Activated T-cell treated with anti-CD3 and anti-CD28 coated beads, Interleukin-2, amount 50 U/mL, for 72 hours (primary cell): Measurements from ENCODE around the gene ZBTB6. TPM values are rescaled to one million over a fixed set of nuclear protein-coding genes. Genes with fewer than 3 reads are reported as not detected.

Experiments used
- ATAC-seq, 2 donors: fragments of 150-1000 bp; cut with Tn5 transposase; replicated peaks in 1 of 2; 2 replicates each; pipeline ENCODE4 v1.10.0; 2021; ENCODE audit warnings: moderate library complexity in 2 of 2, mild to moderate bottlenecking in 1 of 2
- DNase-seq, 2 donors: peaks; one replicate each; pipeline ENCODE4 v3.0.0; 2021 to 2022; ENCODE audit warnings: mixed read lengths in 1 of 2
- H3K27ac Mint-ChIP-seq: one replicate; pipeline ENCODE4 v1.8.0; 2022; ENCODE audit warnings: mild to moderate bottlenecking, moderate library complexity, mixed read lengths
- H3K27me3 Mint-ChIP-seq: one replicate; pipeline ENCODE4 v1.8.0; 2022; ENCODE audit warnings: low read depth, mixed read lengths
- H3K36me3 Mint-ChIP-seq, 2 donors: one replicate each; pipeline ENCODE4 v1.8.0; 2022; ENCODE audit warnings: mixed read lengths in 2 of 2, mild to moderate bottlenecking in 1 of 2; ENCODE audit not compliant: insufficient read depth in 2 of 2
- H3K4me1 Mint-ChIP-seq: one replicate; pipeline ENCODE4 v1.8.0; 2022; ENCODE audit warnings: low read depth, mixed read lengths
- H3K4me3 Mint-ChIP-seq, 2 donors: one replicate each; pipeline ENCODE4 v1.8.0; 2022; ENCODE audit warnings: mild to moderate bottlenecking in 2 of 2, mixed read lengths in 2 of 2, moderate library complexity in 2 of 2
- H3K9me3 Mint-ChIP-seq, 2 donors: one replicate each; pipeline ENCODE4 v1.8.0; 2022; ENCODE audit warnings: mixed read lengths in 2 of 2
- total RNA-seq, 2 donors: library from RNA; stranded (reverse); gene quantifications; one replicate each; pipeline ENCODE4 v1.2.3, GENCODE V29; 2022

The ZBTB6 gene
- 10 to 100 TPM; 10.0 TPM for total RNA-seq

GRCh38 chr9:122912964-122913673, at the start of gene ZBTB6:
TSS of gene ZBTB6 (minus strand) at chr9:122913323. CDS start at chr9:122912072, 1,251 bp downstream.
- no peaks in the 10 kb centered on the region for H3K9me3 Mint-ChIP-seq
- H3K27ac Mint-ChIP-seq, result peak within 1 kb of the TSS; percentile 100
- peaks cover 8 to 18% of the 10 kb centered on the region in 2 donors for H3K36me3 Mint-ChIP-seq
- ATAC-seq (peak; percentile 97), DNase-seq (peak; percentile 74 to 80)
- no peaks in the 10 kb centered on the region for H3K27me3 Mint-ChIP-seq
- H3K4me1 Mint-ChIP-seq, result peaks cover 35% of the 10 kb centered on the region
- H3K4me3 Mint-ChIP-seq, result peak within 1 kb of the TSS; percentile 91 to 99

GRCh38 chr9:122961139-122961538, 48.0 kb upstream of the ZBTB6 start:
- no peak for ATAC-seq
- Mint-ChIP-seq H3K27ac (no peak overlapping the region), H3K4me1 (peaks cover 5% of the 10 kb centered on the region), H3K36me3 (peaks cover 9 to 22% of the 10 kb centered on the region in 2 donors), H3K4me3 (no peak overlapping the region), H3K9me3 (peaks cover 0 to 2% of the 10 kb centered on the region in 2 donors), H3K27me3 (no peaks in the 10 kb centered on the region)
- DNase-seq, result no peak

- ATAC-seq (no peak), DNase-seq (no peak)
- no peaks in the 10 kb centered on the region for H3K27me3 Mint-ChIP-seq
- H3K9me3 Mint-ChIP-seq, result peaks cover 0 to 2% of the 10 kb centered on the region in 2 donors
- H3K4me3 Mint-ChIP-seq, result no peak overlapping the region
- H3K36me3 Mint-ChIP-seq, result peaks cover 9 to 14% of the 10 kb centered on the region in 2 donors
- H3K4me1 Mint-ChIP-seq, result peaks cover 11% of the 10 kb centered on the region
- H3K27ac Mint-ChIP-seq, result no peak overlapping the region
These were observed 42.8 kb upstream of the ZBTB6 start for GRCh38 chr9:122955961-122956360.

- Mint-ChIP-seq H3K27ac (no peak overlapping the region), H3K4me3 (no peak overlapping the region), H3K9me3 (no peaks in the 10 kb centered on the region), H3K36me3 (peaks cover 2 to 4% of the 10 kb centered on the region in 2 donors), H3K4me1 (peaks cover 23% of the 10 kb centered on the region), H3K27me3 (no peaks in the 10 kb centered on the region)
- no peak for DNase-seq
- ATAC-seq, result no peak
These were observed 41.1 kb upstream of the ZBTB6 start for GRCh38 chr9:122954253-122954691.

- no peak for ATAC-seq
- no peaks in the 10 kb centered on the region for H3K27me3 Mint-ChIP-seq
- no peak overlapping the region for H3K27ac Mint-ChIP-seq
- peaks cover 42% of the 10 kb centered on the region for H3K4me1 Mint-ChIP-seq
- no peak overlapping the region for H3K4me3 Mint-ChIP-seq
- DNase-seq, result no peak
- H3K9me3 Mint-ChIP-seq, result no peaks in the 10 kb centered on the region
- H3K36me3 Mint-ChIP-seq, result no peaks in the 10 kb centered on the region
These were observed 37.9 kb upstream of the ZBTB6 start for GRCh38 chr9:122951056-122951455.

GRCh38 chr9:122950263-122950662, 37.1 kb upstream of the ZBTB6 start:
- DNase-seq, result no peak
- Mint-ChIP-seq H3K36me3 (no peaks in the 10 kb centered on the region), H3K4me1 (peaks cover 50% of the 10 kb centered on the region), H3K27ac (peak overlapping the region; percentile 3), H3K9me3 (no peaks in the 10 kb centered on the region), H3K4me3 (no peak overlapping the region), H3K27me3 (no peaks in the 10 kb centered on the region)
- no peak for ATAC-seq

- H3K27me3 Mint-ChIP-seq, result no peaks in the 10 kb centered on the region
- ATAC-seq, result no peak
- no peaks in the 10 kb centered on the region for H3K9me3 Mint-ChIP-seq
- no peak overlapping the region for H3K4me3 Mint-ChIP-seq
- no peak for DNase-seq
- H3K27ac Mint-ChIP-seq, result no peak overlapping the region
- peaks cover 52% of the 10 kb centered on the region for H3K4me1 Mint-ChIP-seq
- H3K36me3 Mint-ChIP-seq, result no peaks in the 10 kb centered on the region
These were observed 36.6 kb upstream of the ZBTB6 start for GRCh38 chr9:122949696-122950095.

GRCh38 chr9:122948313-122948712, 35.2 kb upstream of the ZBTB6 start:
- ATAC-seq (peak; percentile 88 to 92), DNase-seq (no peak)
- peak overlapping the region; percentile 51 to 74 for H3K4me3 Mint-ChIP-seq
- H3K36me3 Mint-ChIP-seq, result peaks cover 0 to 2% of the 10 kb centered on the region in 2 donors
- H3K27ac Mint-ChIP-seq, result peak overlapping the region; percentile 87
- H3K27me3 Mint-ChIP-seq, result no peaks in the 10 kb centered on the region
- H3K4me1 Mint-ChIP-seq, result peaks cover 52% of the 10 kb centered on the region
- H3K9me3 Mint-ChIP-seq, result no peaks in the 10 kb centered on the region

GRCh38 chr9:122946461-122947005, 33.4 kb upstream of the ZBTB6 start:
- Mint-ChIP-seq H3K27me3 (no peaks in the 10 kb centered on the region), H3K4me3 (no peak overlapping the region), H3K4me1 (peaks cover 62% of the 10 kb centered on the region), H3K9me3 (no peaks in the 10 kb centered on the region), H3K27ac (no peak overlapping the region), H3K36me3 (peaks cover under 1 to 5% of the 10 kb centered on the region in 2 donors)
- no peak for ATAC-seq
- no peak for DNase-seq

- Mint-ChIP-seq H3K4me1 (peaks cover 61% of the 10 kb centered on the region), H3K27ac (peak overlapping the region; percentile 82), H3K36me3 (peaks cover 4 to 7% of the 10 kb centered on the region in 2 donors), H3K27me3 (no peaks in the 10 kb centered on the region), H3K9me3 (no peaks in the 10 kb centered on the region), H3K4me3 (peak overlapping the region in 1 of 2 donors; percentile 52)
- DNase-seq, result no peak
- ATAC-seq, result no peak
These were observed 32.1 kb upstream of the ZBTB6 start for GRCh38 chr9:122944960-122945888.

- H3K27me3 Mint-ChIP-seq, result no peaks in the 10 kb centered on the region
- ATAC-seq (no peak), DNase-seq (no peak)
- no peaks in the 10 kb centered on the region for H3K9me3 Mint-ChIP-seq
- H3K4me3 Mint-ChIP-seq, result peak overlapping the region; percentile 94 to 98
- H3K4me1 Mint-ChIP-seq, result peaks cover 40% of the 10 kb centered on the region
- H3K36me3 Mint-ChIP-seq, result peaks cover 7 to 11% of the 10 kb centered on the region in 2 donors
- peak overlapping the region; percentile 90 for H3K27ac Mint-ChIP-seq
These were observed 28.6 kb upstream of the ZBTB6 start for GRCh38 chr9:122941582-122942234.

GRCh38 chr9:122940749-122941581, 27.8 kb upstream of the ZBTB6 start, which contains the start of gene RABGAP1:
TSS of gene RABGAP1 (plus strand) at chr9:122941020. CDS start at chr9:122957060, 16,040 bp downstream.
- Mint-ChIP-seq H3K36me3 (peaks cover 7 to 15% of the 10 kb centered on the region in 2 donors), H3K27ac (peak within 1 kb of the TSS; percentile 90), H3K4me1 (peaks cover 37% of the 10 kb centered on the region), H3K4me3 (peak within 1 kb of the TSS; percentile 94 to 98), H3K9me3 (no peaks in the 10 kb centered on the region), H3K27me3 (no peaks in the 10 kb centered on the region)
- ATAC-seq (peak; percentile 97 to 98), DNase-seq (peak; percentile 97 to 99)
